ENCODE measurements around the gene TCEA3.
"Not testable (repeated sequence)": the region's sequence is repeated elsewhere in the genome, so short reads cannot be mapped to it uniquely, and the experiment has no call there.

Gene TCEA3

GRCh38 chr1:23389837-23390321 lies 34.7 kb downstream of the TCEA3 start:
- DNase-seq: no peak

DNA sequence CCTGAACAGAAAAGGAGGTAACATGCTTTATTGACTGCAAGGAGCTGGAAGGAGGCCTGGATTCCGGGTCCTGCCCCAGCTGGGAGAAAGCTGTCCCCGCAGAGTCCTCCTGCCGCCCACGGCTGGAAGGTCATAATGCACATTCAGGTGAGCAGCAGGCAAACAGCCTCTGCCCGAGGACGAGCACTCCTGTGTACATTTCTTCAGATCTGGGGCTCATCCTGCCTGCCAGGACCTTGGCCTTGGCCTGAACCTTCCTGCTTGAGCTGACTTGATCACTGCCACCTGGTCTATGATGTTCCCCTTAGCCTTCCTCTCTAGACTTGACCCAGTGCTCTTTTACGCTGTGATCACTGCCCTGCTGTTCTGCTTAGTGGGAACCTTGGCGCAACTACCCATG lies 37.1 kb downstream of the TCEA3 start:
- no peak for DNase-seq

GRCh38 chr1:23385119-23385621 lies 39.4 kb downstream of the TCEA3 start:
- DNase-seq: no peak

- DNase-seq: no peak
These were observed 40.1 kb downstream of the TCEA3 start for GRCh38 chr1:23384312-23385058.

DNA sequence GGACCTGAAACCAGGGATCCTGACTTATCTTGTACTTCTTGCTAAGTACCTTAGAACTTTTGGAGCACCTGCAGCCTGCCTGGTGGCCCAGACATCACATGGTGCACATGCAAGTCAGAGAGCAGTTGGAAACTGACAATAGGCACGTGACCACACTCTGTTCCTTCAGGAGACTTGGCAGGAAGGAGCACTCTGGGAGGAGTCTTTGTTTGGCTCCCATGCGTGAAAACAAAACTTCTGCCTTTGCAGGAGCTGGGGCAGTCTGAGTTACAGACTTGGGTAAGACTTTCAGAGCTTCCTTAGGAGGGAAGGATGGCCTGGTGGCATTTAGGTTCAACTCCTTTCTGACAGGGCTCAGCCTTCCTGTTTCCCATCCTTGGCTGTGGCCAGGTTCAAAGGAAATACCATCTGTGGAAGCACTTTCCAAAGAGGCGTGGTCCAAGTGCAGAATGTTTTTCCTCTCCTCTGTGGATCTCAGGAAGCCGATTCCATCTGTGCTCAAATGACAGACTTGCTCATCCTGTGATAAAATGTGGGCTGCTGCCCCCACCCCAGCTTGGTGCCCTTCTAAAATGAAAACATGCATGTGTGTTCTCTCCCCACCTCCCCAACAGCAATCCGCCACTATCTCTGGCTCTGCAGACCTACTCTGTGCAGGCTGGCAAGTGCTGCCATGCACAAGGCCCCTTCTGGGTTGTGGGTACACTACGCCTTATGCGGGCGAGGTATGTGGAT lies 40.8 kb downstream of the TCEA3 start:
- DNase-seq: no peak

DNA sequence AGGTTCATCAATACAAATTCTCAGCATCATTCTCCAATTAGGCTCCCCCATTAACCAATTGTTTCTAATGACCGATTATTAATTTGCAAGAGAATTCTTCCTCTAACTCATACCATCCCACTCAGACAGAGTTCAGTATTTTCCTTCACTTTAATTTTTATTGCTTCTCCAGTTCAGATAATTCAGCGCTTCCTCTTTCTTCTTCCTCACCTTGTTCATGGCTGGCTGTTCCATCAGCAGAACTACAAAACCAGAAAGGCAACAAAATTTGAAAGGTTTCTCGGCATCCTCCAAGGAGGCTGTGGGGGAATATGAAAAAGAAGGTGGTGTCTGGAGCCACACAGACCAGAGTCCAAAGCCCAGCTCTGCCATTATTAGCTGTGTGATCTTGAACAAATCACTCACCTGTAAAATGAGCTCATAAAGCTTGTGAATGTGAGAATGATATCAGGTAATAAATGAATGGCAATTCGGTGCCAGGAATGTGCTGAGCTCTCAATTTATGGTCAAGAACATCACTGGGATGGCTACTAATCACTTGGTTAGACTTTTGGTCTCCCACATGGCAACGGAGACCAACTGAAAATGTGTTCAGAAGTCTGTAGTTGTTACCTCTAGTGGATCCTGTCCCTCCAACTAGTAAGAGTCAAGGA lies 43.2 kb downstream of the TCEA3 start:
- DNase-seq: no peak

- DNase-seq: no peak
These were observed 43.8 kb downstream of the TCEA3 start for GRCh38 chr1:23380719-23381118.

DNA sequence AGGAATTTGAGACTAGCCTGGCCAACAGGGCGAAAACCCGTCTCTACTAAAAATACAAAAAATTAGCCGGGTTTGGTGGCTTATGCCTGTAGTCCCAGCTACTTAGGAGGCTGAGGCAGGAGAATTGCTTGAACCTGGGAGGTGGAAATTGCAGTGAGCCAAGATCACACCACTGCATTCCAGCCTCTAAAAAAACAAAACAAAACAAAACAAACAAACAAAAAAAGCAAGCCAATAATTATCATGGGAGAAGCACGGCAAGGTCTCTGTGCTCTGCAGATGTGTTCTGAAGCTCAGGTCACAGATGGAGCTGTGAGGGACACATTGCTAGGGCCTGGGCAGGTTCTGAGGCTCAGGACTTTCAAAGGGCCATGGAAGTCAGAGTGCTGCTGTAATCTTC lies 44.3 kb downstream of the TCEA3 start:
- not testable (repeated sequence) for DNase-seq

DNA sequence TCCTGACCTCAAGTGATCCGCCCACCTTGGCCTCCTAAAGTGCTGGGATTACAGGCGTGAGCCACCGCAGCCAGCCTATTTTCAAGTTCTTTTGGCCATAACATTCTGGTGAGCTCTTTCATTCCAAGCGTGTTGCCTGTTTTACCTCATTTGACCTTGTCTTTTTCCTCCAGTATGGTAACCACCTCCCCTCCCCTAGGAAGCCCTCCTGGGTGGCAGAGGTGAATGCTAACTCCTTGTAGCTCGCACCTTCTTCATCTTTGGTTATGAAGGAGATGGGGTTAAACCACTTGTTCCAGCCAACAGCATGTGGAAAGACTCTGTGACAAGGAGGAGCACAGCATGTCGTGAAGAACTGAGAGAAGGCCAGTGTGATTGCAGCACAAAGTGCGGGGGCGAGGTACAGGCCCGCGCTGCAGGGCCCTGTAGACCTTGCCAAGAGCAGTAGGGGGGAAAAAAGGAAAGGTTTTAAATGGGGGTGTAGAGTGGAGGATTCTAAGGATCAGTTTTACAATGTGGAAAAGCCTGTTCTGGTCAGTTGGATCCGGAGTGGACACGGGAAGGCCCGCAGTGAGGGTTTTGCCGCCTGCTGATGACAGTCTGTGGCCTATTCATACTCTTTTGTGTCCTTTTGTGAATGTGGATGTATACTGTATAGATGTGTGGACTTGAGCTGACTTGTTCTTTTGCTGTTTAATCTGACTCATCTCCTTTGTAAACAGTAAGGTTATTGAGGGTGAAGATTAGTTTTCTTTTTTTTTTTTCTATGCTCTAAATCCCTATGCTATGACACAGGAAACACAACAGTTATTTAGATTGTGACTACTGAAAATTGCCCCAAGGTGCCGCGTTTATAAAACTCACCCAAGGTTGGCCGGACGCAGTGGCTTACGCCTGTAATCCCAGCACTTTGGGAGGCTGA lies 47.4 kb downstream of the TCEA3 start:
- no peak for DNase-seq

DNA sequence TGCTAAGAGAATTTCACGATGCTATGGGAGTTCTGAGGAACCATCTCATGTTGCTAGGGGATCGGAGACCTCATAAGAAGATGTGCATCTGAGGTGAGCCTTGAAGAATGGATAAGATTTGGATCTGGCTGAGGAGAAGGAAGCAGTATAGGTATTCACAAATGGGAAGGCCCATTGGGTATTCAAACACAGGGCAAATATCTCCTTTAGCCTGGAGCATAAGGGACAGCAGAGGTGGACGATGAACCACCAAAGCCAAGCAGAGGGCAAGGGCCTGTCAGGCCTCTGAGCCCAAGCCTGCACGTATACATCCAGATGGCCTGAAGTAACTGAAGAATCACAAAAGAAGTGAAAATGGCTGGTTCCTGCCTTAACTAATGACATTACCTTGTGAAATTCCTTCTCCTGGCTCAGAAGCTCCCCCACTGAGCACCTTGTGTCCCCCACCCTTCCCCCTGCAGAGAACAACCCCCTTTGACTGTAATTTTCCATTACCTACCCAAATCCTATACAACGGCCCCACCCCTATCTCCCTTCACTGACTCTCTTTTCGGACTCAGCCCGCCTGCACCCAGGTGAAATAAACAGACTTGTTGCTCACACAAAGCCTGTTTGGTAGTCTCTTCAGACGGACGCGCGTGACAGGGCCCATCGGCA lies 50.3 kb downstream of the TCEA3 start:
- DNase-seq: not testable (repeated sequence)

- no peak for DNase-seq
These were observed 52.3 kb downstream of the TCEA3 start for GRCh38 chr1:23371987-23372880.

DNA sequence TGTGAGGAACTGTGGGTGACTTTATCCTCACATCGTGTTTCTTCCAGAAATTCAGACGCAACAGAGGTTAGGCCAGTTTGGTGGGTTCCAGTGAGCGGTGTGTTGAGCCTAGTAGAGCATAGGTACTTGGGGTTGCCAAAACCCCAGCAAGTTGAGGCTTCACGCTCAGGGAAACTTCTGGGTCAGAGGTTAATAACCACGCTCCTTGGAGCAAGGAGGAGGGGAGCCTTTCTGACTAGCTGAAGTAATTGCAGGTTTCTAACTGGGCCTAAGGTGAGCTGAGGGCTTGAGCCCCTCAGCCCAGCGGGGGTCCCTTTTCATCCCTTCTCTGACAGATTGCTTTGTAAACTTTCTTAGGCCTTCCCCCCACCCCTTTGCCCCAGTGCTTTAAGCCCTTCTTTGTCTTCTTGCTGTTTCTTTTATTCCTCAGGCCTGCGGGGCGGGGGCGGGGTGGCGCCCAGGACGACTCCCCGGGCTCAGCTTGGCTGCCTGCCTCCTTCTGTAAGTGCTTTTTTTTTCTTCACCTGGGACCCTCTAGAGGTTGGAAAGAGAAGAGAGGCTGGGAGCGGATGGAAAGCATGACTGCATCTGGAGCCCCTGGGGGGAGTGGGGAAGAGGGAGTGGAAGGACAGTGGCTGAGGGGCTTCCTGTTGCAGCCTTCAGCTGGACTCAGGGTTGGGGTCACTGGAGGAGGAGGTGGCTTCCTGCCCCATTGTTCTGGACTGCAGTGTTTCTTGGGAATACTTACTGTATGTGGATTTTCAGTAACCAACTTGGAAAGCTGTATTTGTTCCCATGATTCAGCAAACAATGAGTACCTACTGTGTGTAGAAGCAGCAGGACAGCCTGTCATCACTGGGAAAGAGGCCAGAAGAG lies 53.6 kb downstream of the TCEA3 start:
- DNase-seq: no peak

- no peak for DNase-seq
These were observed 54.2 kb downstream of the TCEA3 start for GRCh38 chr1:23370330-23370708.

DNA sequence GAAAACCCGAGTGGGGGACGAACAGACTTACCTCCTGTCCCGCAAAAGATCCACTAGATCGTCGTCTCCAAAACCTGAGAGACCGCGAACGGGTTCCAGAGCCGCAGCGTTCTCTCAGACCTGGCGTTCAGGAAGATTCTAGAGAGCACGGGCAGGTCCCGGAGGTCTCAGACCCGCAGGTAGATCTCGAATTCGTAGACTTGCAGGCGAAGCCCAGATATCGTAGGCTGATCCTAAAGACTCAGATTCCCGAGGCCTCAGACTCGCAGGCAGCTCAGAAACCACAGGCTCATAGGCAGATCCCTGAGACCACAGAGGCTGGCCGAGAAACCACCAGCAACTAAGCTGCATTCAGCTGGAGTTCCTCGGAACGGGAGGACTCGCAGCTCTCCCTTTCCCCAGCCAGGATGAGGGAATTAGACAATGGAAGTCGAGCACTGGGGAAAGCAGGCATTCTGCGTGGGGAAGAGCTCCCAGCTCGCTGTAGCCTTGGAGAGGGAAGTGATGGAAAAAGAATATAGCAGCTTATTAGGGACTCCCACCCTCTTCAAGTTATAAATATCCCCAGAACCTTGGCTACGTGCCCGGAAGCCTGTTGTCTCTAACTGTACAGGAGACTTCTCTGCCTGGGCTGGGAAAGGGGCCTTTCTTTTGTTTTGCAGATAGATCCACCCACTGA lies 55.1 kb downstream of the TCEA3 start, which contains the start of gene ZNF436:
TSS of gene ZNF436 (minus strand) at position 502 of the 679 bp plus-strand sequence. CDS start 1,831 bp downstream, outside the sequence.
- peak; percentile 31 for DNase-seq

- peak; percentile 80 for DNase-seq
These were observed 55.8 kb downstream of the TCEA3 start for GRCh38 chr1:23368562-23369334.

GRCh38 chr1:23367791-23368561 lies 56.6 kb downstream of the TCEA3 start:
- peak; percentile 97 for DNase-seq

DNA sequence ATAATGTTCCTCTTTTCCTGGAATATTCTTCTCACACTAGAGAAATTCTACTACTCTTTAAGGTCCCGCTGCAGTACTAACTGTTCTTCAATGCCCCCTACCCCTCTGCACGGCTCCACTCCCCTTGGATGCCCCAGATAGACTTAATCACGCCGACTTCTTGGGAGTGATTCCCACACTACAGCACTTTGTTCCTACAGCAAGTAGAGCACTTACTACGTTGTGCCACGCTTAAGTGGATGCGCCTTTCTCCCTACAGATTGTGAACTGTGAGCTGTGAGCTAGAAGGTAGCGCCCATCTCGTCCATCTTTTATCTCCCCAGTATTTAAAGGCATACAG lies 57.1 kb downstream of the TCEA3 start:
- no peak for DNase-seq

DNA sequence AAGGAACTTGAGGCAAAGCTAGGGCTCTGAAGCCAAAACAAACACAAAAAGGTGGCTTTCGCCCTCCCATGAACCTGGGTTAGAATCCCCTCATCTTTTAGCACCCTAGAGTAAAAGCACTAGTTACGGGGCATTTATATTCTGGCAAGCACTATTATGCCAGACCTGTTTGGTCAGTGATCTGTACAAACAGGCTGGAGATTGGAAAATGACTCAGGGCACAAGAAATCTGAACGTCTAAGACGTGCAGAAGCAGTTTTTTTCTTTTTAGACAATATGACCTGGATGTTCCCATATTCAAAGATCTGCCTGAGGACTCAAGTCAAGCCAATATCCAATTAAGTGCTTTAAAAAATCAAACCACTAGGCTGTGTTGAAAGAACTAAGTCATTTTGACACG lies 58.0 kb downstream of the TCEA3 start:
- no peak for DNase-seq

All from activated gamma-delta T cell treated with Interleukin-2 at 50 U/mL for 16 hours (primary cell).